ENCODE data around the gene DQX1.

DQX1 gene

DNA sequence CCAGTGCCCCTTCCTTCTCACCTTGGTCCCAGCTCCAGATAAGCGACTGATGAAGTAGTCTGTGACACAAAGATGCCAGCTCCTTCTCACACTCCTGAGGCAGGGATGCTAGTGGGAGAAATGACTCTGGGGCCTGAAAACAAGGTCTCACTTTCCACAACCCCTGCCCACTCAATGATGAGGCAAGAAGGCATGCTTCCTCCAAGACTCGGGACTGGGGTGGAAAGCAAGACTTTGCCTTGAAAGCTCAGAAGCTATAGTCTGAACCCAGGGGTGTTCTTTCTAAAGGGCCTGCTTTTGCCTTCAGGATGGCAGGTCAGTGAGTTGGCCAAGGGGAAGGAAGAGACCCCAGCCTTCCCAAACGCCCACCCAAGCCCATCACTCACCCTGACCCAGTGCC lies 44.6 kb downstream of the DQX1 start:
- no peak for ATAC-seq
- no peak for TF ChIP-seq ZFP30 (CRISPR knock-in tag; IDR thresholded peaks at IDR 0.05)
- TF ChIP-seq CSDC2 (CRISPR knock-in tag; IDR thresholded peaks at IDR 0.05): no peak
- no peak for TF ChIP-seq PPARA (CRISPR knock-in tag; IDR thresholded peaks at IDR 0.05; ENCODE audit: borderline replicate concordance)

DNA sequence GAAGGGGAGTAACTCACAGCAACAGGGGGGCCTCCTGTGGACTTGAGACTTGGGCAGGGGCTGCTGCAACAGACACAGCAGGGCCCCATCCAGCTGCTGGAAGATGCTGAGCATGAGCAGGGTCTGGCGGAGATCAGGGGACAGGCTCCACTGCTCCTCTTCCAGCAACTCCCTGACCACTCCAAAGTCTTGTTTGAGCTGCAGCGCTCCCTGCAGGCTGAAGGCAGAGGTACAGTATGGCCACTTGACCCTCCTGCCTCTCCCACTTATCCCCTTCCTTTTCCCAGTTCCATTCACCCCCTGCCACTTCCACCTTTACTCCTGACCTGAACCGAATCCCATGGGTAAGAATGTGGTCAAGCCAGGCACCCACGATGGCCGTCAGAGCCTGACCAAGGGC lies 51.1 kb downstream of the DQX1 start:
- TF ChIP-seq, protein P1, sequence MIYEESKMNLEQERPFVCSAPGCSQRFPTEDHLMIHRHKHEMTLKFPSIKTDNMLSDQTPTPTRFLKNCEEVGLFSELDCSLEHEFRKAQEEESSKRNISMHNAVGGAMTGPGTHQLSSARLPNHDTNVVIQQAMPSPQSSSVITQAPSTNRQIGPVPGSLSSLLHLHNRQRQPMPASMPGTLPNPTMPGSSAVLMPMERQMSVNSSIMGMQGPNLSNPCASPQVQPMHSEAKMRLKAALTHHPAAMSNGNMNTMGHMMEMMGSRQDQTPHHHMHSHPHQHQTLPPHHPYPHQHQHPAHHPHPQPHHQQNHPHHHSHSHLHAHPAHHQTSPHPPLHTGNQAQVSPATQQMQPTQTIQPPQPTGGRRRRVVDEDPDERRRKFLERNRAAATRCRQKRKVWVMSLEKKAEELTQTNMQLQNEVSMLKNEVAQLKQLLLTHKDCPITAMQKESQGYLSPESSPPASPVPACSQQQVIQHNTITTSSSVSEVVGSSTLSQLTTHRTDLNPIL (CRISPR knock-in tag; IDR thresholded peaks at IDR 0.05; ENCODE audit: low read depth): no peak
- TF ChIP-seq RARB (CRISPR knock-in tag; IDR thresholded peaks at IDR 0.05) (no peak), ZFP3 (CRISPR knock-in tag; IDR thresholded peaks at IDR 0.05) (no peak), SNAI2 (CRISPR knock-in tag; IDR thresholded peaks at IDR 0.05) (no peak), OSR1 (CRISPR knock-in tag; IDR thresholded peaks at IDR 0.05) (no peak), ZC3H10 (CRISPR knock-in tag; IDR thresholded peaks at IDR 0.05) (no peak), TCF4 (CRISPR knock-in tag; IDR thresholded peaks at IDR 0.05; ENCODE audit: borderline replicate concordance) (no peak), BACH2 (CRISPR knock-in tag; IDR thresholded peaks at IDR 0.05; ENCODE audit: borderline replicate concordance) (no peak), ISL1 (CRISPR knock-in tag; IDR thresholded peaks at IDR 0.05) (no peak), GLIS3 (CRISPR knock-in tag; IDR thresholded peaks at IDR 0.05) (no peak), CSDC2 (CRISPR knock-in tag; IDR thresholded peaks at IDR 0.05) (no peak), ZNF565 (CRISPR knock-in tag; conservative IDR thresholded peaks at IDR 0.05; ENCODE audit: low read depth) (no peak), ZNF70 (CRISPR knock-in tag; IDR thresholded peaks at IDR 0.05) (no peak), ZFP30 (CRISPR knock-in tag; IDR thresholded peaks at IDR 0.05) (no peak), ARNTL (CRISPR knock-in tag; IDR thresholded peaks at IDR 0.05; ENCODE audit: borderline replicate concordance, low read depth) (no peak), TOX (CRISPR knock-in tag; IDR thresholded peaks at IDR 0.05; ENCODE audit: borderline replicate concordance) (no peak)
- TF ChIP-seq, protein P2, sequence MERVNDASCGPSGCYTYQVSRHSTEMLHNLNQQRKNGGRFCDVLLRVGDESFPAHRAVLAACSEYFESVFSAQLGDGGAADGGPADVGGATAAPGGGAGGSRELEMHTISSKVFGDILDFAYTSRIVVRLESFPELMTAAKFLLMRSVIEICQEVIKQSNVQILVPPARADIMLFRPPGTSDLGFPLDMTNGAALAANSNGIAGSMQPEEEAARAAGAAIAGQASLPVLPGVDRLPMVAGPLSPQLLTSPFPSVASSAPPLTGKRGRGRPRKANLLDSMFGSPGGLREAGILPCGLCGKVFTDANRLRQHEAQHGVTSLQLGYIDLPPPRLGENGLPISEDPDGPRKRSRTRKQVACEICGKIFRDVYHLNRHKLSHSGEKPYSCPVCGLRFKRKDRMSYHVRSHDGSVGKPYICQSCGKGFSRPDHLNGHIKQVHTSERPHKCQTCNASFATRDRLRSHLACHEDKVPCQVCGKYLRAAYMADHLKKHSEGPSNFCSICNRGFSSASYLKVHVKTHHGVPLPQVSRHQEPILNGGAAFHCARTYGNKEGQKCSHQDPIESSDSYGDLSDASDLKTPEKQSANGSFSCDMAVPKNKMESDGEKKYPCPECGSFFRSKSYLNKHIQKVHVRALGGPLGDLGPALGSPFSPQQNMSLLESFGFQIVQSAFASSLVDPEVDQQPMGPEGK (CRISPR knock-in tag; IDR thresholded peaks at IDR 0.05; ENCODE audit: borderline replicate concordance): no peak
- TF ChIP-seq, protein P3, sequence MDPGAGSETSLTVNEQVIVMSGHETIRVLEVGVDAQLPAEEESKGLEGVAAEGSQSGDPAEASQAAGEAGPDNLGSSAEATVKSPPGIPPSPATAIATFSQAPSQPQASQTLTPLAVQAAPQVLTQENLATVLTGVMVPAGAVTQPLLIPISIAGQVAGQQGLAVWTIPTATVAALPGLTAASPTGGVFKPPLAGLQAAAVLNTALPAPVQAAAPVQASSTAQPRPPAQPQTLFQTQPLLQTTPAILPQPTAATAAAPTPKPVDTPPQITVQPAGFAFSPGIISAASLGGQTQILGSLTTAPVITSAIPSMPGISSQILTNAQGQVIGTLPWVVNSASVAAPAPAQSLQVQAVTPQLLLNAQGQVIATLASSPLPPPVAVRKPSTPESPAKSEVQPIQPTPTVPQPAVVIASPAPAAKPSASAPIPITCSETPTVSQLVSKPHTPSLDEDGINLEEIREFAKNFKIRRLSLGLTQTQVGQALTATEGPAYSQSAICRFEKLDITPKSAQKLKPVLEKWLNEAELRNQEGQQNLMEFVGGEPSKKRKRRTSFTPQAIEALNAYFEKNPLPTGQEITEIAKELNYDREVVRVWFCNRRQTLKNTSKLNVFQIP (CRISPR knock-in tag; IDR thresholded peaks at IDR 0.05; ENCODE audit: borderline replicate concordance, low read depth): no peak
- TF ChIP-seq, protein P4, sequence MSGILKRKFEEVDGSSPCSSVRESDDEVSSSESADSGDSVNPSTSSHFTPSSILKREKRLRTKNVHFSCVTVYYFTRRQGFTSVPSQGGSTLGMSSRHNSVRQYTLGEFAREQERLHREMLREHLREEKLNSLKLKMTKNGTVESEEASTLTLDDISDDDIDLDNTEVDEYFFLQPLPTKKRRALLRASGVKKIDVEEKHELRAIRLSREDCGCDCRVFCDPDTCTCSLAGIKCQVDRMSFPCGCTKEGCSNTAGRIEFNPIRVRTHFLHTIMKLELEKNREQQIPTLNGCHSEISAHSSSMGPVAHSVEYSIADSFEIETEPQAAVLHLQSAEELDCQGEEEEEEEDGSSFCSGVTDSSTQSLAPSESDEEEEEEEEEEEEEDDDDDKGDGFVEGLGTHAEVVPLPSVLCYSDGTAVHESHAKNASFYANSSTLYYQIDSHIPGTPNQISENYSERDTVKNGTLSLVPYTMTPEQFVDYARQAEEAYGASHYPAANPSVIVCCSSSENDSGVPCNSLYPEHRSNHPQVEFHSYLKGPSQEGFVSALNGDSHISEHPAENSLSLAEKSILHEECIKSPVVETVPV (CRISPR knock-in tag; IDR thresholded peaks at IDR 0.05): no peak
- TF ChIP-seq, protein P5, sequence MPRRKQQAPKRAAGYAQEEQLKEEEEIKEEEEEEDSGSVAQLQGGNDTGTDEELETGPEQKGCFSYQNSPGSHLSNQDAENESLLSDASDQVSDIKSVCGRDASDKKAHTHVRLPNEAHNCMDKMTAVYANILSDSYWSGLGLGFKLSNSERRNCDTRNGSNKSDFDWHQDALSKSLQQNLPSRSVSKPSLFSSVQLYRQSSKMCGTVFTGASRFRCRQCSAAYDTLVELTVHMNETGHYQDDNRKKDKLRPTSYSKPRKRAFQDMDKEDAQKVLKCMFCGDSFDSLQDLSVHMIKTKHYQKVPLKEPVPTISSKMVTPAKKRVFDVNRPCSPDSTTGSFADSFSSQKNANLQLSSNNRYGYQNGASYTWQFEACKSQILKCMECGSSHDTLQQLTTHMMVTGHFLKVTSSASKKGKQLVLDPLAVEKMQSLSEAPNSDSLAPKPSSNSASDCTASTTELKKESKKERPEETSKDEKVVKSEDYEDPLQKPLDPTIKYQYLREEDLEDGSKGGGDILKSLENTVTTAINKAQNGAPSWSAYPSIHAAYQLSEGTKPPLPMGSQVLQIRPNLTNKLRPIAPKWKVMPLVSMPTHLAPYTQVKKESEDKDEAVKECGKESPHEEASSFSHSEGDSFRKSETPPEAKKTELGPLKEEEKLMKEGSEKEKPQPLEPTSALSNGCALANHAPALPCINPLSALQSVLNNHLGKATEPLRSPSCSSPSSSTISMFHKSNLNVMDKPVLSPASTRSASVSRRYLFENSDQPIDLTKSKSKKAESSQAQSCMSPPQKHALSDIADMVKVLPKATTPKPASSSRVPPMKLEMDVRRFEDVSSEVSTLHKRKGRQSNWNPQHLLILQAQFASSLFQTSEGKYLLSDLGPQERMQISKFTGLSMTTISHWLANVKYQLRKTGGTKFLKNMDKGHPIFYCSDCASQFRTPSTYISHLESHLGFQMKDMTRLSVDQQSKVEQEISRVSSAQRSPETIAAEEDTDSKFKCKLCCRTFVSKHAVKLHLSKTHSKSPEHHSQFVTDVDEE (CRISPR knock-in tag; IDR thresholded peaks at IDR 0.05): no peak
- ATAC-seq: no peak

DNA sequence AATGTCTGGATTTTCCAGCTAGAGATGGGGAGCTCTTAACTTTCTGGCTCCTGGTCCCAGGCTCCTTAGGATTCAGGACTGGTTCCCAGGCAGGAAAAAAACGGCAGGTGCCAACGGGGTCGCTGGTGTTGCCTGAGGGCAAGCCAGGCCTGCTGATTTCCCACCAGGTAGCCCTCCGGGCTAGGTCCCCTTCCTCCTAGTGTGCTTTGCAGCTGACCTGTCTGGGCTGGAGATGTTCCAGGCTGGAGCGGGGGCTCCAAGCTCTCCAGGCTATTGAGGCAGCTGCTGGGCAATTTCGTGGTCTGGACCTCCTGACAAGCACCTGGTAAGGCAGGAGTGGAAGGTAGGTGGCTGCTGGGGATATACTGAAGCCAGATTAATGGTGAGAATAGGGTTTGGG lies 51.5 kb downstream of the DQX1 start:
- ATAC-seq: no peak
- TF ChIP-seq ZC3H10 (CRISPR knock-in tag; IDR thresholded peaks at IDR 0.05): no peak
- no peak for TF ChIP-seq PPARA (CRISPR knock-in tag; IDR thresholded peaks at IDR 0.05; ENCODE audit: borderline replicate concordance)
- TF ChIP-seq, protein P1 (CRISPR knock-in tag; IDR thresholded peaks at IDR 0.05; ENCODE audit: low read depth): no peak
- no peak for TF ChIP-seq ZFP3 (CRISPR knock-in tag; IDR thresholded peaks at IDR 0.05)
- TF ChIP-seq OSR1 (CRISPR knock-in tag; IDR thresholded peaks at IDR 0.05): no peak
- no peak for TF ChIP-seq GLIS3 (CRISPR knock-in tag; IDR thresholded peaks at IDR 0.05)
- no peak for TF ChIP-seq CSDC2 (CRISPR knock-in tag; IDR thresholded peaks at IDR 0.05)
- TF ChIP-seq, protein P3 (CRISPR knock-in tag; IDR thresholded peaks at IDR 0.05; ENCODE audit: borderline replicate concordance, low read depth): no peak
- no peak for TF ChIP-seq BACH2 (CRISPR knock-in tag; IDR thresholded peaks at IDR 0.05; ENCODE audit: borderline replicate concordance)
- no peak for TF ChIP-seq ZFP30 (CRISPR knock-in tag; IDR thresholded peaks at IDR 0.05)
- TF ChIP-seq ZNF565 (CRISPR knock-in tag; conservative IDR thresholded peaks at IDR 0.05; ENCODE audit: low read depth): no peak
- TF ChIP-seq TOX (CRISPR knock-in tag; IDR thresholded peaks at IDR 0.05; ENCODE audit: borderline replicate concordance): no peak
- no peak for TF ChIP-seq ZNF70 (CRISPR knock-in tag; IDR thresholded peaks at IDR 0.05)
- no peak for TF ChIP-seq ARNTL (CRISPR knock-in tag; IDR thresholded peaks at IDR 0.05; ENCODE audit: borderline replicate concordance, low read depth)
- TF ChIP-seq, protein P5 (CRISPR knock-in tag; IDR thresholded peaks at IDR 0.05): no peak

Measured in SK-N-SH treated with all-trans-retinoic acid at 6 μM for 48 hours (cell line).